Tibial nerve (tissue), 4 donors: ENCODE data around the gene PADI6.

Experiments used
- CTCF ChIP-seq, 5 experiments: fragments of 200-600 bp in 3 of 5; fragments of 450-650 bp in 2 of 5; sonication (generic) in 3 of 5; IDR thresholded peaks; one replicate each; pipeline ENCODE4 v1.5.1; 2016 to 2019; ENCODE audit warnings: antibody characterized with exemption in 5 of 5, mild to moderate bottlenecking in 3 of 5, moderate library complexity in 2 of 5
- EP300 ChIP-seq, 2 donors: sonication (generic); formaldehyde crosslinking; IDR thresholded peaks; one replicate each; pipeline ENCODE4 v1.6.1; 2017; ENCODE audit warnings: antibody characterized with exemption in 2 of 2, mild to moderate bottlenecking in 1 of 2
- POLR2A ChIP-seq, 2 donors: fragments of 450-650 bp; IDR thresholded peaks; one replicate each; pipeline ENCODE4 v1.6.1; 2017; ENCODE audit warnings: antibody characterized with exemption in 2 of 2, mild to moderate bottlenecking in 2 of 2, moderate library complexity in 2 of 2

GRCh38 chr1:17440074-17440826 is 68.3 kb downstream of the PADI6 start:
- TF ChIP-seq POLR2A (IDR thresholded peaks at IDR 0.05), result no peak
- no peak for TF ChIP-seq CTCF (IDR thresholded peaks at IDR 0.05)
- no peak for TF ChIP-seq EP300 (IDR thresholded peaks at IDR 0.05)
